Measurements from ENCODE around the gene GRK7.

Gene GRK7
- 0.18 to 2.0 (median 0.66) reads per million in 9 experiments for total RNA-seq

GRCh38 chr3:141763088-141763750 is at the start of gene GRK7:
TSS of gene GRK7 (plus strand) at chr3:141763408. CDS start at chr3:141778285, 14,877 bp downstream.
- ATAC-seq (replicated peaks) (no peak), DNase-seq (no peak)
- Mint-ChIP-seq H3K27ac (no peak within 1 kb of the TSS), H3K27me3 (no peaks in the 10 kb centered on the region), H3K36me3 (ENCODE audit: insufficient read depth) (no peaks in the 10 kb centered on the region), H3K4me1 (ENCODE audit: low read depth in 2 of 2) (no peaks in the 10 kb centered on the region), H3K4me3 (no peak within 1 kb of the TSS), H3K9me3 (no peaks in the 10 kb centered on the region)

GRCh38 chr3:141714671-141715070 is 48.5 kb upstream of the GRK7 start:
- no peaks in the 10 kb centered on the region for H3K36me3 Mint-ChIP-seq (ENCODE audit: insufficient read depth)
- H3K4me3 Mint-ChIP-seq: no peak overlapping the region
- no peaks in the 10 kb centered on the region for H3K4me1 Mint-ChIP-seq (ENCODE audit: low read depth in 2 of 2)
- peaks cover 11 to 13% of the 10 kb centered on the region in 2 donors for H3K27me3 Mint-ChIP-seq
- H3K27ac Mint-ChIP-seq: no peak overlapping the region
- H3K9me3 Mint-ChIP-seq: no peaks in the 10 kb centered on the region
- no peak for DNase-seq
- ATAC-seq (replicated peaks): no peak

GRCh38 chr3:141722081-141722480 is 41.1 kb upstream of the GRK7 start:
- H3K4me1 Mint-ChIP-seq (ENCODE audit: low read depth in 2 of 2): no peaks in the 10 kb centered on the region
- no peak overlapping the region for H3K27ac Mint-ChIP-seq
- ATAC-seq (replicated peaks): no peak
- no peak overlapping the region for H3K4me3 Mint-ChIP-seq
- peaks cover 17 to 26% of the 10 kb centered on the region in 2 donors for H3K27me3 Mint-ChIP-seq
- no peaks in the 10 kb centered on the region for H3K9me3 Mint-ChIP-seq
- DNase-seq: no peak
- no peaks in the 10 kb centered on the region for H3K36me3 Mint-ChIP-seq (ENCODE audit: insufficient read depth)

GRCh38 chr3:141722648-141723047 is 40.6 kb upstream of the GRK7 start:
- H3K27me3 Mint-ChIP-seq: peaks cover 17 to 29% of the 10 kb centered on the region in 2 donors

GRCh38 chr3:141723255-141723654 is 40.0 kb upstream of the GRK7 start:
- ATAC-seq (replicated peaks) (no peak), DNase-seq (no peak)
- no peaks in the 10 kb centered on the region for H3K4me1 Mint-ChIP-seq (ENCODE audit: low read depth in 2 of 2)
- no peak overlapping the region for H3K27ac Mint-ChIP-seq
- no peaks in the 10 kb centered on the region for H3K9me3 Mint-ChIP-seq
- no peaks in the 10 kb centered on the region for H3K36me3 Mint-ChIP-seq (ENCODE audit: insufficient read depth)
- H3K27me3 Mint-ChIP-seq: peaks cover 22 to 35% of the 10 kb centered on the region in 2 donors
- no peak overlapping the region for H3K4me3 Mint-ChIP-seq

More at GRCh38 chr3:141722648-141723047, 40.6 kb upstream of the GRK7 start:
- no peak overlapping the region for H3K27ac Mint-ChIP-seq
- ATAC-seq (replicated peaks) (no peak), DNase-seq (no peak)
- no peaks in the 10 kb centered on the region for H3K4me1 Mint-ChIP-seq (ENCODE audit: low read depth in 2 of 2)
- H3K36me3 Mint-ChIP-seq (ENCODE audit: insufficient read depth): no peaks in the 10 kb centered on the region
- H3K9me3 Mint-ChIP-seq: no peaks in the 10 kb centered on the region
- H3K4me3 Mint-ChIP-seq: no peak overlapping the region

- H3K4me3 Mint-ChIP-seq: no peak overlapping the region
- no peak for ATAC-seq (replicated peaks)
These were observed 39.0 kb upstream of the GRK7 start for GRCh38 chr3:141724186-141724585.

GRCh38 chr3:141725036-141725435 is 38.2 kb upstream of the GRK7 start:
- Mint-ChIP-seq H3K27ac (no peak overlapping the region), H3K27me3 (peaks cover 19 to 29% of the 10 kb centered on the region in 2 donors), H3K4me3 (no peak overlapping the region)

More at GRCh38 chr3:141724186-141724585, 39.0 kb upstream of the GRK7 start:
- no peak overlapping the region for H3K27ac Mint-ChIP-seq
- no peaks in the 10 kb centered on the region for H3K9me3 Mint-ChIP-seq
- H3K4me1 Mint-ChIP-seq (ENCODE audit: low read depth in 2 of 2): no peaks in the 10 kb centered on the region
- no peak for DNase-seq
- no peaks in the 10 kb centered on the region for H3K36me3 Mint-ChIP-seq (ENCODE audit: insufficient read depth)
- peaks cover 24 to 35% of the 10 kb centered on the region in 2 donors for H3K27me3 Mint-ChIP-seq

GRCh38 chr3:141726483-141726882 is 36.7 kb upstream of the GRK7 start:
- H3K36me3 Mint-ChIP-seq (ENCODE audit: insufficient read depth): no peaks in the 10 kb centered on the region
- H3K9me3 Mint-ChIP-seq: no peaks in the 10 kb centered on the region
- ATAC-seq (replicated peaks): no peak

More at GRCh38 chr3:141725036-141725435, 38.2 kb upstream of the GRK7 start:
- ATAC-seq (replicated peaks): no peak
- no peaks in the 10 kb centered on the region for H3K4me1 Mint-ChIP-seq (ENCODE audit: low read depth in 2 of 2)
- H3K36me3 Mint-ChIP-seq (ENCODE audit: insufficient read depth): no peaks in the 10 kb centered on the region
- no peak for DNase-seq
- no peaks in the 10 kb centered on the region for H3K9me3 Mint-ChIP-seq

GRCh38 chr3:141728355-141728892 is 34.8 kb upstream of the GRK7 start:
- no peak for ATAC-seq (replicated peaks)
- no peak overlapping the region for H3K4me3 Mint-ChIP-seq
- no peak overlapping the region for H3K27ac Mint-ChIP-seq
- H3K9me3 Mint-ChIP-seq: no peaks in the 10 kb centered on the region
- no peaks in the 10 kb centered on the region for H3K36me3 Mint-ChIP-seq (ENCODE audit: insufficient read depth)
- no peaks in the 10 kb centered on the region for H3K4me1 Mint-ChIP-seq (ENCODE audit: low read depth in 2 of 2)
- no peak for DNase-seq
- H3K27me3 Mint-ChIP-seq: peaks cover 14 to 19% of the 10 kb centered on the region in 2 donors

More at GRCh38 chr3:141726483-141726882, 36.7 kb upstream of the GRK7 start:
- peaks cover 16 to 22% of the 10 kb centered on the region in 2 donors for H3K27me3 Mint-ChIP-seq
- no peak overlapping the region for H3K4me3 Mint-ChIP-seq
- no peak overlapping the region for H3K27ac Mint-ChIP-seq
- H3K4me1 Mint-ChIP-seq (ENCODE audit: low read depth in 2 of 2): no peaks in the 10 kb centered on the region
- DNase-seq: no peak

GRCh38 chr3:141729240-141729639 is 34.0 kb upstream of the GRK7 start:
- H3K27me3 Mint-ChIP-seq: peaks cover 14 to 19% of the 10 kb centered on the region in 2 donors
- no peak for DNase-seq
- H3K27ac Mint-ChIP-seq: no peak overlapping the region
- H3K4me3 Mint-ChIP-seq: no peak overlapping the region
- no peak for ATAC-seq (replicated peaks)
- no peaks in the 10 kb centered on the region for H3K4me1 Mint-ChIP-seq (ENCODE audit: low read depth in 2 of 2)
- H3K9me3 Mint-ChIP-seq: no peaks in the 10 kb centered on the region
- H3K36me3 Mint-ChIP-seq (ENCODE audit: insufficient read depth): no peaks in the 10 kb centered on the region

- no peak for DNase-seq
- no peak overlapping the region for H3K4me3 Mint-ChIP-seq
- H3K36me3 Mint-ChIP-seq (ENCODE audit: insufficient read depth): peaks cover 13% of the 10 kb centered on the region
- peaks cover 7 to 12% of the 10 kb centered on the region in 2 donors for H3K4me1 Mint-ChIP-seq (ENCODE audit: low read depth in 2 of 2)
- no peaks in the 10 kb centered on the region for H3K27me3 Mint-ChIP-seq
- H3K9me3 Mint-ChIP-seq: no peaks in the 10 kb centered on the region
- H3K27ac Mint-ChIP-seq: no peak overlapping the region
- ATAC-seq (replicated peaks): no peak
These were observed 28.0 kb upstream of the GRK7 start for GRCh38 chr3:141735176-141735575.

- Mint-ChIP-seq H3K27me3 (no peaks in the 10 kb centered on the region), H3K27ac (no peak overlapping the region), H3K9me3 (no peaks in the 10 kb centered on the region), H3K4me3 (no peak overlapping the region), H3K4me1 (ENCODE audit: low read depth in 2 of 2) (peaks cover 9 to 19% of the 10 kb centered on the region in 2 donors), H3K36me3 (ENCODE audit: insufficient read depth) (peaks cover 13% of the 10 kb centered on the region)
- ATAC-seq (replicated peaks) (no peak), DNase-seq (no peak)
These were observed 27.3 kb upstream of the GRK7 start for GRCh38 chr3:141735770-141736465.

GRCh38 chr3:141737093-141737492 is 26.1 kb upstream of the GRK7 start:
- ATAC-seq (replicated peaks) (no peak), DNase-seq (no peak)
- no peaks in the 10 kb centered on the region for H3K9me3 Mint-ChIP-seq
- peaks cover 14 to 26% of the 10 kb centered on the region in 2 donors for H3K4me1 Mint-ChIP-seq (ENCODE audit: low read depth in 2 of 2)
- no peaks in the 10 kb centered on the region for H3K27me3 Mint-ChIP-seq
- H3K27ac Mint-ChIP-seq: no peak overlapping the region
- H3K36me3 Mint-ChIP-seq (ENCODE audit: insufficient read depth): peaks cover 20% of the 10 kb centered on the region
- H3K4me3 Mint-ChIP-seq: no peak overlapping the region

- ATAC-seq (replicated peaks) (no peak), DNase-seq (no peak)
- Mint-ChIP-seq H3K4me3 (peak overlapping the region; percentile 98), H3K9me3 (no peaks in the 10 kb centered on the region), H3K27me3 (no peaks in the 10 kb centered on the region), H3K36me3 (ENCODE audit: insufficient read depth) (peaks cover 26% of the 10 kb centered on the region), H3K4me1 (ENCODE audit: low read depth in 2 of 2) (peaks cover 14 to 29% of the 10 kb centered on the region in 2 donors), H3K27ac (peak overlapping the region; percentile 98 to 99)
These were observed 25.6 kb upstream of the GRK7 start for GRCh38 chr3:141737678-141738021.
